ENCODE measurements around the gene MAGEF1. TPM values are rescaled to one million over a fixed set of nuclear protein-coding genes. Genes with fewer than 3 reads are reported as not detected.
A peak's percentile ranks its signal among the peaks of the same experiment; 100 is the strongest.

The MAGEF1 gene
- total and polyA plus RNA-seq, 8 donors, result 10.4 to 34.0 (median 16.7) TPM

GRCh38 chr3:184758056-184758455, 46.2 kb upstream of the MAGEF1 start:
- FAIRE-seq (no peak), DNase-seq (no peak), ATAC-seq (no peak)
- Histone ChIP-seq H3K36me3 (no peaks in the 10 kb centered on the region), H3K9me3 (no peaks in the 10 kb centered on the region), H3K27ac (no peak overlapping the region), H3K4me1 (peaks cover 35 to 40% (median 39%) of the 10 kb centered on the region in 3 donors), H3K27me3 (no peaks in the 10 kb centered on the region), H3K4me3 (no peak overlapping the region)
- 76 to 85% methylated on average over 11 of the region's 11 CpGs for whole genome bisulfite sequencing, 2 donors
- no peak for TF ChIP-seq CTCF (IDR thresholded peaks at IDR 0.05)
- intact Hi-C loops (cut with DNase I), result no loop called here

- no peak overlapping the region for H3K4me3 ChIP-seq
- no peaks in the 10 kb centered on the region for H3K36me3 ChIP-seq
- peaks cover 37 to 40% (median 40%) of the 10 kb centered on the region in 3 donors for H3K4me1 ChIP-seq
- intact Hi-C loops (cut with DNase I), result no loop called here
- DNase-seq (no peak), ATAC-seq (peak in 2 of 4 donors; percentile 8 to 45), FAIRE-seq (no peak)
- WGBS, 2 donors, result 55 to 64% methylated on average over 17 of the region's 17 CpGs
- H3K27me3 ChIP-seq, result no peaks in the 10 kb centered on the region
- peak overlapping the region in 1 of 4 donors; percentile 37 for H3K27ac ChIP-seq
- no peak for TF ChIP-seq CTCF (IDR thresholded peaks at IDR 0.05)
- H3K9me3 ChIP-seq, result no peaks in the 10 kb centered on the region
Measured at GRCh38 chr3:184757022-184757651, 45.3 kb upstream of the MAGEF1 start.

GRCh38 chr3:184756151-184757021, 44.5 kb upstream of the MAGEF1 start:
- intact Hi-C loops (cut with DNase I), result no loop called here
- Histone ChIP-seq H3K27ac (peak overlapping the region in 3 of 4 donors; percentile 5 to 39 (median 6)), H3K36me3 (no peaks in the 10 kb centered on the region), H3K9me3 (no peaks in the 10 kb centered on the region), H3K4me3 (no peak overlapping the region), H3K27me3 (no peaks in the 10 kb centered on the region), H3K4me1 (peaks cover 37 to 40% (median 39%) of the 10 kb centered on the region in 3 donors)
- no peak for TF ChIP-seq CTCF (IDR thresholded peaks at IDR 0.05)
- no peak for DNase-seq
- FAIRE-seq, result no peak
- 59 to 62% methylated on average over 13 of the region's 13 CpGs for WGBS, 2 donors
- peak; percentile 12 to 31 (median 18) for ATAC-seq

GRCh38 chr3:184755315-184755731, 43.5 kb upstream of the MAGEF1 start:
- WGBS, 2 donors, result 58 to 62% methylated on average over 8 of the region's 8 CpGs
- H3K9me3 ChIP-seq, result no peaks in the 10 kb centered on the region
- H3K36me3 ChIP-seq, result no peaks in the 10 kb centered on the region
- H3K27me3 ChIP-seq, result no peaks in the 10 kb centered on the region
- peaks cover 35 to 38% (median 37%) of the 10 kb centered on the region in 3 donors for H3K4me1 ChIP-seq
- ATAC-seq, result no peak
- no peak overlapping the region for H3K4me3 ChIP-seq
- peak in 1 of 6 donors; percentile 29 for DNase-seq
- TF ChIP-seq CTCF (IDR thresholded peaks at IDR 0.05), result no peak
- intact Hi-C loops (cut with DNase I), result no loop called here
- H3K27ac ChIP-seq, result peak overlapping the region in 3 of 4 donors; percentile 5 to 39 (median 16)
- no peak for FAIRE-seq

Measured in pancreas (tissue), 10 donors.